GM21619 (cell line): ENCODE data around the gene SMC3.

Experiments
- ATAC-seq: cut with Tn5 transposase; IDR thresholded peaks from one replicate; pipeline ENCODE4 v1.9.1; 2021; ENCODE audit not compliant: unreplicated experiment

SMC3 gene

GRCh38 chr10:110643653-110644597 lies 76.4 kb downstream of the SMC3 start, which contains the start of gene RBM20:
Gene RBM20 (plus strand): TSS chr10:110644336. CDS start chr10:110644455, 119 bp downstream.
- no peak for ATAC-seq

- no peak for ATAC-seq
These were observed 77.3 kb downstream of the SMC3 start for GRCh38 chr10:110644598-110645462.

GRCh38 chr10:110646417-110647135 lies 79.1 kb downstream of the SMC3 start:
- no peak for ATAC-seq

GRCh38 chr10:110647136-110647430 lies 79.6 kb downstream of the SMC3 start:
- ATAC-seq, result no peak

- no peak for ATAC-seq
These were observed 81.3 kb downstream of the SMC3 start for GRCh38 chr10:110648692-110649346.

GRCh38 chr10:110649347-110650264 lies 82.1 kb downstream of the SMC3 start:
- no peak for ATAC-seq

- ATAC-seq, result no peak
These were observed 82.8 kb downstream of the SMC3 start for GRCh38 chr10:110650265-110650668.

- ATAC-seq, result peak; percentile 88
These were observed 83.8 kb downstream of the SMC3 start for GRCh38 chr10:110651044-110651958.

GRCh38 chr10:110652475-110653118 lies 85.1 kb downstream of the SMC3 start:
- ATAC-seq, result no peak
